NT2/D1 (cell line): ENCODE results near the gene HPS6.
"Not testable (repeated sequence)": the region's sequence is repeated elsewhere in the genome, so short reads cannot be mapped to it uniquely, and the experiment has no call there.

Source experiments
- DNase-seq: peaks from one replicate; pipeline ENCODE4 v3.0.0-alpha.2; 2011; ENCODE audit warnings: low read depth, low spot score
- H3K27me3 ChIP-seq: 2 replicates; pipeline ENCODE4 v1.6.0; 2011; ENCODE audit warnings: mild to moderate bottlenecking; ENCODE audit not compliant: insufficient read length, insufficient read depth
- H3K36me3 ChIP-seq: 2 replicates; pipeline ENCODE4 v1.6.1; 2011; ENCODE audit warnings: mild to moderate bottlenecking, low read length, mixed read lengths; ENCODE audit not compliant: insufficient read depth, insufficient read length
- H3K4me1 ChIP-seq: 2 replicates; pipeline ENCODE4 v1.5.1; 2011; ENCODE audit not compliant: insufficient read depth, insufficient read length
- H3K4me3 ChIP-seq: 2 replicates; pipeline ENCODE4 v1.5.1; 2011; ENCODE audit warnings: low read depth; ENCODE audit not compliant: insufficient read length
- H3K9ac ChIP-seq: 2 replicates; pipeline ENCODE4 v1.6.0; 2011; ENCODE audit warnings: low read depth; ENCODE audit not compliant: insufficient read length
- H3K9me3 ChIP-seq: 2 replicates; pipeline ENCODE4 v1.5.1; 2011; ENCODE audit warnings: mild to moderate bottlenecking, low read length; ENCODE audit not compliant: insufficient read depth
- SUZ12 ChIP-seq: IDR thresholded peaks from 2 replicates; pipeline ENCODE4 v1.6.1; 2011; ENCODE audit not compliant: insufficient read length, insufficient read depth; ENCODE audit errors: extremely low read depth
- YY1 ChIP-seq: IDR thresholded peaks from 2 replicates; pipeline ENCODE4 v1.6.1; 2011; ENCODE audit not compliant: insufficient read length, insufficient read depth
- ZNF274 ChIP-seq: IDR thresholded peaks from 2 replicates; pipeline ENCODE4 v1.6.1; 2011; ENCODE audit warnings: mild to moderate bottlenecking, low read depth, low read length

Gene HPS6

GRCh38 chr10:102064868-102065560, at the start of gene HPS6:
Gene HPS6 (plus strand): TSS chr10:102065349. CDS start chr10:102065475, 126 bp downstream.
- Histone ChIP-seq H3K9me3 (no peaks in the 10 kb centered on the region), H3K4me3 (peak within 1 kb of the TSS; percentile 81), H3K9ac (peak within 1 kb of the TSS; percentile 86), H3K27me3 (peaks cover 2% of the 10 kb centered on the region), H3K36me3 (peaks cover 18% of the 10 kb centered on the region), H3K4me1 (peaks cover 6% of the 10 kb centered on the region)
- TF ChIP-seq ZNF274, result no peak
- no peak for TF ChIP-seq YY1
- no peak for TF ChIP-seq SUZ12
- DNase-seq, result peak; percentile 28

GRCh38 chr10:102016416-102016815, 48.7 kb upstream of the HPS6 start:
- no peak for TF ChIP-seq YY1
- no peak for TF ChIP-seq SUZ12
- no peak for TF ChIP-seq ZNF274
- no peaks in the 10 kb centered on the region for H3K27me3 ChIP-seq
- H3K4me3 ChIP-seq, result no peak overlapping the region
- H3K4me1 ChIP-seq, result no peaks in the 10 kb centered on the region
- no peak for DNase-seq
- H3K36me3 ChIP-seq, result peaks cover 25% of the 10 kb centered on the region
- H3K9ac ChIP-seq, result no peak overlapping the region
- no peaks in the 10 kb centered on the region for H3K9me3 ChIP-seq

- Histone ChIP-seq H3K27me3 (no peaks in the 10 kb centered on the region), H3K36me3 (peaks cover 20% of the 10 kb centered on the region), H3K4me1 (no peaks in the 10 kb centered on the region), H3K4me3 (no peak overlapping the region), H3K9ac (no peak overlapping the region), H3K9me3 (no peaks in the 10 kb centered on the region)
- no peak for TF ChIP-seq YY1
- TF ChIP-seq ZNF274, result no peak
- no peak for TF ChIP-seq SUZ12
- DNase-seq, result no peak
Measured at GRCh38 chr10:102017295-102017694, 47.9 kb upstream of the HPS6 start.

DNA sequence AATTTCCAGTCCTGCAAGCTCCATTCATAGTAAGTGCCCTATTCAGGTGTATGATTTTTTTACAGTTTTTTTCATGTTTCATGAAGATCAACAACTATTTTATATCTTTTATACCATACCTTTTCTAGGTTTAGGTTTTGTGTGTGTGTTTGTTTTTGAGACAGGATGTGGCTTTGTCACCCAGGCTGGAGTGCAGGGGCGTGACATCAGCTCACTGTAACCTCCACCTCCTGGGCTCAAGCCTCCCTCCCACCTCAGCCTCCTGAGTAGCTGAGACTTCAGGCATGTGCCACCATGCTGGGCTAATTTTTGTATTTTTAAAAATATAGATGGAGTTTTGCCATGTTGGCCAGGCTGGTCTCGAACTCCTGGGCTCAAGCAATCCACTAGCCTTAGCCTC, 44.2 kb upstream of the HPS6 start:
- no peak for TF ChIP-seq YY1
- TF ChIP-seq SUZ12, result no peak
- no peak for TF ChIP-seq ZNF274
- no peaks in the 10 kb centered on the region for H3K9me3 ChIP-seq
- H3K4me3 ChIP-seq, result no peak overlapping the region
- no peak for DNase-seq
- peaks cover 30% of the 10 kb centered on the region for H3K36me3 ChIP-seq
- no peaks in the 10 kb centered on the region for H3K27me3 ChIP-seq
- no peak overlapping the region for H3K9ac ChIP-seq
- no peaks in the 10 kb centered on the region for H3K4me1 ChIP-seq

DNA sequence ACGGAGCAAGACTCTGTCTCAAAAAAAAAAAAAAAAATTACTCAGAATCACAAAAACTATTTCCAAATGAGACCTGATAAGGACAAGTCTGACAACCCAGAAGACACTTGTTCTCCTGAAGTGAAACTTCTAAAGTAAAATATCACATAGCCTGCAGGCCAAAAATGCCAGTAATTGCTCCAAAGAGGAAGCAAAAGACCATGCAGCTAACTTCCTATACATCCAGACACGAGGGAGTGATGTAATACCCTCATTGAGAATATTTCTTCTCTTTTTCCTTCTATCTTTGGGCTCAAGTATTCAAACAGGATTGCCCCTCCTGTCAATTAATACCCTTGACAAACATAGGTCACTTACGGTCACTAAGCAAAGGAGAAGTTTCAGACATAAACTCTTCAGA, 40.4 kb upstream of the HPS6 start:
- H3K4me1 ChIP-seq, result no peaks in the 10 kb centered on the region
- H3K9ac ChIP-seq, result no peak overlapping the region
- H3K27me3 ChIP-seq, result no peaks in the 10 kb centered on the region
- H3K4me3 ChIP-seq, result no peak overlapping the region
- peaks cover 39% of the 10 kb centered on the region for H3K36me3 ChIP-seq
- DNase-seq, result no peak
- TF ChIP-seq YY1, result no peak
- no peak for TF ChIP-seq SUZ12
- TF ChIP-seq ZNF274, result no peak
- no peaks in the 10 kb centered on the region for H3K9me3 ChIP-seq

GRCh38 chr10:102027261-102027660, 37.9 kb upstream of the HPS6 start:
- no peak for DNase-seq
- H3K9me3 ChIP-seq, result no peaks in the 10 kb centered on the region
- H3K36me3 ChIP-seq, result peaks cover 48% of the 10 kb centered on the region
- H3K4me1 ChIP-seq, result no peaks in the 10 kb centered on the region
- no peak overlapping the region for H3K4me3 ChIP-seq
- no peak overlapping the region for H3K9ac ChIP-seq
- no peaks in the 10 kb centered on the region for H3K27me3 ChIP-seq
- TF ChIP-seq YY1 (no peak), SUZ12 (no peak), ZNF274 (no peak)

GRCh38 chr10:102033787-102034186, 31.4 kb upstream of the HPS6 start:
- no peak for DNase-seq
- H3K36me3 ChIP-seq, result peaks cover 33% of the 10 kb centered on the region
- no peaks in the 10 kb centered on the region; the same call in 1 of the 2 replicates for H3K9me3 ChIP-seq
- H3K27me3 ChIP-seq, result no peaks in the 10 kb centered on the region
- no peak overlapping the region for H3K9ac ChIP-seq
- H3K4me1 ChIP-seq, result no peaks in the 10 kb centered on the region
- TF ChIP-seq ZNF274, result no peak
- TF ChIP-seq YY1, result no peak
- no peak for TF ChIP-seq SUZ12
- no peak overlapping the region for H3K4me3 ChIP-seq

DNA sequence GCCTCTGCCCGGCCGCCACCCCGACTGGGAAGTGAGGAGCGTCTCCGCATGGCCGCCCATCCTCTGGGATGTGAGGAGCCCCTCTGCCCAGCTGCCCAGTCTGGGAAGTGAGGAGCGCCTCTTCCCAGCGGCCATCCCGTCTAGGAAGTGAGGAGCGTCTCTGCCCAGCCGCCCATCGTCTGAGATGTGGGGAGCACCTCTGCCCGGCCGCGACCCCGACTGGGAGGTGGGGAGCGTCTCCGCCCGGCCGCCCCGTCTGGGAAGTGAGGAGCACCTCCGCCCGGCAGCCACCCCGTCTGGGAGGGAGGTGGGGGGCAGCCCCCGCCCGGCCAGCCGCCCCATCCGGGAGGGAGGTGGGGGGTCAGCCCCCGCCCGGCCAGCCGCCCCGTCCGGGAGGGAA, 29.3 kb upstream of the HPS6 start:
- not testable (repeated sequence) for H3K27me3 ChIP-seq, H3K9me3 ChIP-seq, H3K4me3 ChIP-seq, H3K9ac ChIP-seq, H3K4me1 ChIP-seq, DNase-seq
- peaks cover 25% of the 10 kb centered on the region for H3K36me3 ChIP-seq
